Stimulated activated CD4-positive, alpha-beta T cell treated with anti-CD3 and anti-CD28 coated beads, Interleukin-15, amount 100 ng/mL, for 48 hours (primary cell): ENCODE data around the gene CDK5R1.
"Not testable (repeated sequence)": the region's sequence is repeated elsewhere in the genome, so short reads cannot be mapped to it uniquely, and the experiment has no call there.

ENCODE experiments used
- DNase-seq, 2 donors: peaks; one replicate each; pipeline ENCODE4 v3.0.0-alpha.2; 2020; ENCODE audit warnings: low read depth in 2 of 2

CDK5R1 gene

DNA sequence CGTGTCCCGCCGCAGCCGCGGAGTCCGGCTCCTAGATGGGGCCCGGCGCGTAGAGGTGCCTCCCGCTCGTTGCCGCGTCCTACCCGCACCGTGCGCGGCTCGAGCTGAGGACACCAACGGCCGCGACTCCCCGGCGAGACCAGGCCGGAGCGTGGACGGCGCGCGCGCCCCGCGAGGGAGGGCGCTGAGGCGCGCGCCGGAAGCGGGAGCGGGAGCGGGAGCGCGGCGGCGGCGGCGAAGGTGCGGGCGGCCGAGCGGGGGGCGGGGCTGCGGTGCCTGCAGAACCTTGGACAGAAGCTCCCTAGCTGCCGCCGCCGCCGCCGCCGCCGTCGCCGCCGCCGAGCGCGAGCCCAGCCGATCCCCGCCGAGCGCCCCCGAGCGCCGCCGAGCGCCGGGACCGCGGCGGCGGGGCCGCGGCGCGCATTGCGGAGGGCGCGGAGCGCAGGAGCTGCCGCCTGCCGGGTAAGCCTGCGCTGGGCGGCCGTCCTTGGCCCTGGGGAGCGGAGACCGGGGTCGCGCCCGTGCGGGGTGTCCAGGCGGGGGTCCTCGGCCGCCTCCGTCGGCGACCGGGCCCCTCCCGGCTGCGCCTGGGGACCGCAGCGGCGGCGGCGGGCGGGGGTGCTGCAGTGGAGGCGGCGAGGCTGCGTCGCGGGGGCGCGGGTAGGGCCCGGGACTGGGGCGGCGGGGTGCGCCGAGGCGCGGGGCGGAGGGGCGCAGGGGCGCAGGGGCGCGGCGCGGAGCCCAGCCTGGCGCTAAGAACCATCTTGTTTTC, at the start of gene CDK5R1:
TSS of gene CDK5R1 (plus strand) at position 293 of the 772 bp plus-strand sequence. CDS start 628 bp downstream, outside the sequence.
- peak; percentile 50 to 68 for DNase-seq

DNA sequence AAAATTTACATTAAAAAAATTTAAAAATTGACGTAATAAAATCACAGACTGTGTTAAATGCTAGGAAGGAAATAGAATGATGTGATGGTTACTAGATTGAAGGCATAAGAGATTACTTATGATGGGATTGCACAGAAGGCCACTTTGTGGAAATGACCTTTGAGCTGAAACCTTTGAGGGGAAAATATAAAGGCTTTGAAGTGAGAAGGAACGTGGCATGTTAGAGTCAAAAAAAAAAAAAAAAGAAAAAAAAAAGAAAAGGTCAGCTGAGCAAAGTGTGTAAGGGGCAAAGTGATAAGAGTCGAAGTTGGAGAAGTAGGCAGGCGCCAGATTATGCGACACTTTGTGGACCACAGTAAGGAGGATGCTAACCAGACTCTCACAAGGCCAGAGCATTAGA, 46.1 kb upstream of the CDK5R1 start:
- no peak for DNase-seq

DNA sequence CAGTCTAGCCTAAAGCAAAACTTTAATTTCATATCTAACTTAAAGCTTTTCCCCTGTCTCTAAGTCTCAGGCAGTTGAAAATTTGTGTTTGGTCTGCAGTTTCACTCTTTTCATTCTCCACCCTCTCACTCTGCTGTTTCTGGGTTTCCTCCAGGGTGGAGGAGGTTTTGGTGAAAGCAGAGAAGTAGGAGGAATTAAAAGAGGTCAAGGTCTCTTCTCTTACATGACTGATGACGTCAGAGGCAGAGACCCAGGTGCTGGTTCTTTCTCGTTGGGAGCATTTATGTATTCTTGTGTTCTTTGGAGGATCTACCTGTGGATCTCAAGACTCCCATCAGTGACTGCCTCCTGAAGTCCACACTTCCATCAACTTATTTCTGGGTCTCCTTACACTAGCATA, 44.9 kb upstream of the CDK5R1 start:
- no peak for DNase-seq

DNA sequence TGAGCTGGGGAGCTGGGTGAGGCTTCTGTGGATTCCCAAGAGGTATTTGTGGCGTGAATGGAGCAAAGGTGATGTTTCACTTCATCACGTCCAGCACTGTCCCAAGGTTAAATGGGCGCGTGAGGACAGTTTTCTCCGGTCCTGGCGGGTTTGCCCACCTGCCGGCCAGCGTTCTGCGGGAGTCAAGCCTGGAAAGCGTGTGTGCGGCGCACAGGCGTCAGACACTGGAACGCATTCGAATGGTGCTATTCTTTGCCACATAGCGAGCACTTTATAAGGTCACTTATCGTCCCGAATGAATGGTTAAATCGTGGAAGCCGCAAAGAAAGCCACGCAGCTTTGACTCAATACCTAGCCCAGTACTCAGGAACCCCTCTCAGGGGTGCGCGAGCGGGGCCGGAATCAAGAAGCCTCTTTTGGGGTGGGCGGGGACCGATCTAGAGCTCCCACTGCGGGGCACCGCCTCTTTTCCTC, 42.9 kb upstream of the CDK5R1 start:
- no peak for DNase-seq

DNA sequence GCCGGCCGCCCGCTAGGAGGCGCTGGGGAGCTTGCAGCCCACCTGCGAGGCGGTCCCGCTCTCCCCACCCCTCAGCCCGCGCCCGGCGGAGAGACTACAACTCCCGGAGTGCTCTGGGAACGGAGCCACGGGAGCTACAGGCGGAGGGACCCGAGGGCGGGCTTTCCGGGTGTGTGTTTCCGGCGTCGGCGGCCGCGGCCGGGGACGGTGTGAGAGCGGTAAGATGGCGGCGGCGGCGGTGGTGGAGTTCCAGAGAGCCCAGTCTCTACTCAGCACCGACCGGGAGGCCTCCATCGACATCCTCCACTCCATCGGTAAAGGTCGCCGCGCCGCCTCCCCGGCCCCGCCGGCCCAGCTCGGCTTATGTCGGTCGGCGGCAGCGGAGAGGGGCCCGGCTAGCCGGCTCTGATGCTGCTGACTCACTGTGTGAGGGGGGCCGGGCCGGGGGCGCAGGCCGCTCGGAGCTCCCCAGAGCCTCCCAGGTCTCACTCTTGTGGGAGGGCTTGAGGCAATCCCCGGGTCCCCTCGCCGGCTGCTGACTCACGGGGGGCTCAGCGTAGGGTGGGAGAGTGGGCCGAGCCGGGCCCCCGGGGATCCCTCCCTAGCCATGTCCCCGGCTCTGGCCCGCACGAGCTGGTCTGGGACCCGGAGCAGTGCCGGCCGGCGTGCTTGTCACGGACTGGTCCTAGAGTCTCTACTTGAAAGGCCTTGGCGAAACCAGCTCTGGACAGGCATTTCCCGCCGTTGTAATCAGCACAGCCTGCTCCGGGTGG, 42.3 kb upstream of the CDK5R1 start, which contains the start of gene PSMD11:
TSS of gene PSMD11 (plus strand) at position 210 of the 773 bp plus-strand sequence. CDS start at position 224, 14 bp downstream.
- peak; percentile 98 to 99 for DNase-seq

DNA sequence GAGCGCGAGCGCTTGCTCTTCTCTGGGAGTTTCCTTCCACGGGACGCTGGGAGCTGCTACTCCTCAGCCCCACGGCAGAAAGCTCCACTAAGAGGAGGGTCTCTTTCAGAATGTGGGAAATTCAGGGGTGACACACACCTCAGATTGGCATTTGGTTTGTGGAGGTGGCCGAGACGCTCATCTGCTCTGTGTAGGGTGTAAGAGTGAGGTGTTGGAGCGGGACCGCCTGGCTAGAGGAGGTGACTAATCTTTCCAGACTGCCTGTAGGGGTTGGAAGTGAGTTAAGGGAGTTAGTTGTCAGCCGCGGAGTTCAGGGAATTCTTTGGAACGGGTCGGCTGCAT, 41.7 kb upstream of the CDK5R1 start:
- DNase-seq = peak; percentile 22 to 23

DNA sequence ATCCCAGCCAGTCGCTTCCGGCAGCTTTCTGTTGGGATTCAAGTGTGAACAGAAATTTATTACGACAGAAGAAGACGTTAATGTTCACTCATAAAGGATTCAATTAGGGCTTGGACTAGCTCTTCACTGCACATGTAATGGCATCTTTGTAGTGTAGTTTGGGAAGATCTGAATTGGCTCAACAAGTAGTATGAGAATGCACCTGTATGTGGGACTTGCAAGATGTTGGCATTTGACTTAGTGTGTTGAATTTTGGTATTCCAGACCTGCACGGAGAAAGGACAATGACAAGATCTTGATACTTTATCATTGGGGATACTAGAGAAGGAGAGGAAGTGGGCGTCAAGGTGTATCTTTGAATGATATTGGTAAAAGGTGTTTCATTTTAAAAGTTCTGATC, 41.3 kb upstream of the CDK5R1 start:
- no peak for DNase-seq

DNA sequence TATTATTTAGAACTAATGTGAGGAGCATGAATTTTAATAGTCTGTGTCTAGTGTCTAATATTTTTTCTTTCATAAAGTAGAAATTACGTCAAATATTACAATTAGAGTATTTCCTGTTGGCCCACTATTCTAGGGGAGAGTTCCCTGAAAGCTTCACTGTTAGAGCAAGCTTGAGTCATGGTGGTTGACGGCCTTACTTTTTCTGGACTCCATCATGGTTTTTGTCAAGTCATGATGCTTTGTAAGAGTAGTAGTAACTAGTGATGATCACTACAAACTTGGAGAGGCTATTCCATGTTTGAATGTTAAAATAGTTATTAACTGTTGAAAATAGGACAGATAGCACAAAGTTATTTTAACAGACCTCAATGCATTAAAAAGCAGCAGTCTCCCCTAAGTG, 40.8 kb upstream of the CDK5R1 start:
- no peak for DNase-seq

DNA sequence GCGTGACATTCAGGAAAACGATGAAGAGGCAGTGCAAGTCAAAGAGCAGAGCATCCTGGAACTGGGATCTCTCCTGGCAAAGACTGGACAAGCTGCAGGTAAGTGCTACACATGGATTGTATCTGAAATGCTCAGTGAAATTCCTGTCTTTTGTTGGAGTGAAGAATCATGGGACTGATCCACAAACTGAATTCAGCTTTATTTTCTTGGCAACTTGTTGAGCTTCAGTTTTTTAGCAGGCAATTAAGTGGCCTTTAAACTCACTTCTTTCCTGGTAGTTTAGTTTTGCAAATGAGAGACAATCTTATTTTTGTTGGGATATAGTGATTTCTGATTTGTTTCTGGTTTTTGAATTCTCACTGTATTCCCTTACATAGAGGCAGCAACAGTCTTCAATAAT, 39.8 kb upstream of the CDK5R1 start:
- no peak for DNase-seq

DNA sequence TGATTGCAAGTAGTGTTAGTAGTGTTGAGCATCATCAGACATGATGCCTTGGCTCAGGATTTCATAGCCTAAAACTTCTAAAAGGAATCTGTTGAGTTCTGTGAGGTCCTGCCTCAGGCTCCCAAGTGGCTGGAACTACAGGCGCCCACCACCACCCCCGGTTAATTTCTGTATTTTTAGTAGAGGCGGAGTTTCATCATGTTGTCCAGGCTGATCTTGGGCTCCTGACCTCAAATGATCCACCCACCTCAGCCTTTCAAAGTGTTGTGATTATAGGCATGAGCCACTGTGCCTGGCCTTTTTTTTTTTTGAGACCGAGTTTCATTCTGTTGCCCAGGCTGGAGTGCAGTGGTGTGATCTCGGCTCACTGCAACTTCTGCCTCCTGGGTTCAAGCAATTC, 36.8 kb upstream of the CDK5R1 start:
- DNase-seq = no peak

DNA sequence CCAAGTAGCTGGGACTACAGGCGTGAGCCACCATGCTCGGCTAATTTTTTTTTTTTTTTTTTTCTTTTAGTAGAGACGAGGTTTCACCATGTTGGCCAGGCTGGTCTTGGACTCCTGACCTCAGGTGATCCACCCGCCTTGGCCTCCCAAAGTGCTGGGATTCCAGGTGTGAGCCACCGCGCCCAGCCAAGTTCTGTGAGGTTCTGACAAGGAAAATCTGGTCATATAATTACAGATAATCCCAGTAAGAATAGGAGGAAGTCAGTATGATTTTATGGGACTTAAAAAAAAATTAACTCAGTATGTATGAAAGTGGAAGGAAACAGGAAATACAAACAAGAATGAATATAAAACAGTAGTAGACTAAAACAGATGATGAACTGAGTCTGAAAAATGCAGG, 36.4 kb upstream of the CDK5R1 start:
- DNase-seq = not testable (repeated sequence)

DNA sequence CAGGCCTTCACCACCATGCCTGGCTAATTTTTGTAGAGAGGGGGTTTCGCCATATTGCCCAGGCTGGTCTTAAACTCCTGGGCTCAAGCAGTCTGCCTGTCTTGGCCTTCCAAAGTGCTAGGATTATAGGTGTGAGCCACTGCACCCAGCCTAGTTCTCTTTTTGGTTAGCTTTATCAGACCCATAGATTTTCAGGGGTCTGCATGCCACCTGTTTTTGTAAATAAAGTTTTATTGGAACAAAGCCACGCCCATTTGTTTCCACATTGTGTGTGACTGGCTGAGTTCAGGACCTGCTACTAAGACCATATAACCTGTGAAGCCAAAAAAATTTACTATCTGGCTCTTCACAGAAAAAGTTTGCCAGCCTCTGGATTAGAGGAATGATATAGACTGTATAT, 34.9 kb upstream of the CDK5R1 start:
- no peak for DNase-seq

DNA sequence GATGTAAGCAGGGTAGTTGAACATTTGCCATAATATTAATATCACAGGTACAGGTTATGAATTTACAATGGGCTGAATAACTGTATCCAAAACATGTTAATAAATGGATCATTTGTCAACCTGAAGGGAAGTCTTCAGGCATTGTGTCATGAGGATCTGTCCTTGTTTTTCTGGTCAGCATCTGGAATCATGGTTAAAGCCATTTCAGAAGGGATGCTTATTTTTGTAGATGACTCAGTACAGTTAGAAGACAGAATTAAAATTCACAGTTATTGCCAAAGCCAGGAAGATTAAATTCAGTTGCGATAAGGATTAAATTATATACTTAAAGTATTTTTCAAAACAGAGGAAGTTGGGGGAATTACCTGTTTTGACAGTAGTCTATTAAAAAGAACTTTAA, 34.5 kb upstream of the CDK5R1 start:
- no peak for DNase-seq

DNA sequence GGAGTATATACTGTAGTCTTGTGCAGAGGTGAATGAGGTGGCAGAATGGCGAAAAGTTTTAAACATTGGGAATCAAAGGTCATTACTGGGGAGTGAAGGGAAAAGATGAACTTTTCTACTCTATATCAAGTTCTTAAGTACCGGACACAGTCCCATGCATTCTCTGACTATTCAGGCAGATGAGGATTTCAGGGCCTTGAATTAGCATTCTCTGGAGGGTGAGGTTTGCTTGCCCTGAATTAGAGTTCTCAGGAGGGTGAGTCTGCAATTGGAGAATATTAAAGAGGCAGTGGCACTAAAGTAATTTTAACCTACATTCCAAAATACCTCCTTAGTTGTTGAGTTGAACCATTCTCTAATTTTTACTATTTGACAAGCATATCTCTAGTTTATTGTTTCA, 33.4 kb upstream of the CDK5R1 start:
- DNase-seq = no peak

DNA sequence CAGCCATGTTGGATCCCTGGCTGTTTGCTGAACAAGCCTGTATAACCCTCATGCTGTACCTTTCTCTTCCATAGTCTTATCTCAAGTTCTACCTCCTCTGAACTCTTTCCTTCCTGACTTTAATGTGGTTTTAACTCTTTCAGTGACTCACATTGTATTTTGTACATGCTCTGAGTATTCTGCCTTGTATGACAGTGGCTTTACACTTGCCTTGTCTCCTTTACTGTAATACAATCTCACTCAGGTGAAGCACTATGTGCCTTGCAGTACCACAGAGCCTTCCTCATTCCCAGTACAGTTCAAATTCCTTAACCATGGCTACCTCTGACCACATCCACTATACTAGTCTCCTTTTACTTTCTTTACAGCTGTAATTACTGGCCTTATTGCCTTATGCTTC, 28.4 kb upstream of the CDK5R1 start:
- no peak for DNase-seq

DNA sequence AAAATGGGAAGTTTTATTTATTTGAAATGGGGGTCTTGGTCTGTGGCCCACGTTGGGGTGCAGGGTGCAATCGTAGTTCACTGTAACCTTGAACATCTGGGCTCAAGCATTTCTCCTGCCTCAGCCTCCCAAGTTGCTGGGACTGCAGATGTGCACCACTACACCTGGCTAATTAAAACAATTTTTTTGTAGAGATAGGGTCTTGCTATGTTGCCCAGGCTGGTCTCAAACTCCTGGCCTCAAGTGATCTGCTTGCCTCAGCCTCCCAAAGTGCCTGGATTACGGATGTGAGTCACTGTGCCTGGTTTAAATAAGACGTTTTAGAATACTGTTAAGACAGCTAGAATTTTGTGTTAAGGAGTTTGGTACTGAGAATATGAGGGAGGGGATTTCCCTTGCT, 26.7 kb upstream of the CDK5R1 start:
- DNase-seq = no peak

DNA sequence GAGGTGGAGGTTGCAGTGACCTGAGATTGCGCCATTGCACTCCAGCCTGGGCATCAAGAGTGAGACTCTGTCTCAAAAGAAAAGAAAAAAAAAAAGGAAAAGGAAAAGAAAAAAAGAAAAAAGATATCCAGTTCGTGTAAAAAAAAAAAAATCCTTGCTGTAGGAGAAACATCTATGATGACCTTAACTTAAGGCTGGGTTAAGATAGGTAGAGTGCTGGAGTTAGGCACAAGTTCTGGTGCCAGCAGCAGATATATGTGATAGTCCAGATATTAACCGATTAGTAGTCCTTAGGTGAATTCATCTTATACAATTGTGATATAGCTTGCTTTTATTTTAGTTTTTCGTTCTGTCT, 25.3 kb upstream of the CDK5R1 start:
- no peak for DNase-seq

DNA sequence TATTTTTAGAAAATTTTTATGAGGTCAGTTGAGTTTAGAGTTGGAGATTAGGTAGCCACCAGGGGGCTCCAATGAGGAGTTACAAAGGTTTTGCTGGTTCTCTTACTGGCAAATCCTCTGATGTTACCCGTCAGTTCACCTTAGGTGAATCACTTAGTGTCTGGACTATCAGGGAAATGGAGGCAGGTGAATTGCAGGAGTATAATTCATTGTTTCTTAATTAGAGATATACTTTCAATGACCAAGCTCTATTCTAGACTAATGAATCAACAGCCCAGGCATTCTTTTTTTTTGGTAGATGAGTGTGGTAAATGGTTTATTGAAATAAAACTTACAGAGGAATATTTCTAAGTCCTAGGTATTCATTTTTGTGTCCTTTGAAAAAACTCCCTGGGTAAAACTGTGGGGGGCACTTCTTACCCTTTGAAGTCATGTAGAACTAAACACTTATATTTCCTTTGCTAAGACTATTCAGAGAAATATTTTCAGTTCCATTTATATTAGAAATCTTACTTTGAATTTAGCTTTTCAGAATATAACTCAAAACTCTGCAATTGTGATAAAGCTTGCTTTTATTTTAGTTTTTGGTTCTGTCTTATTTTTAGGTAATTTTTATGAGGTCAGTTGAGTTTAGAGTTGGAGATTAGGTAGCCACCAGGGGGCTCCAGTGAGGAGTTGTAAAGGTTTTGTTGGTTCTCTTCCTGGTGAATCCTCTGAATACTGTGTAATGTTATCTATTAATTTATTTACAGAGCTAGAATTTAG, 24.8 kb upstream of the CDK5R1 start:
- peak; percentile 41 to 62 for DNase-seq

DNA sequence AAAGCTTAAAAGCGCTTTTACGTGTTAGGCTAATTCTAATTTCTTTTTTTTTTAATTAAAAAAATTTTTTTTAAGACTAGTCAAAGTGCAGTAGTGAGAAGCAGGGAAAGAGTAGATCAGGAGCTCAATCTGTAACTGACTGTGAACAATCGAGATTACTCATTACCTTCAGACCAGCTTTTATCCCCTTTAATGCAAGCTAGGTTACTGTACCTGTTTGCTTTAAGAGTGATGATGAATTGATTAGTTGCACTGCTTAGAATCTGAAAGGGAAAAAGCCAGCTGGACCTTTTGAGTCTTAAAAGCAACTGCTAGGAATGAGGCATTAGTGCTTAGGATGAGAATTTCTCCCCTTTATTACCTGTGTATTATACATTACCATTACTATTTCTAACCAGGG, 23.5 kb upstream of the CDK5R1 start:
- no peak for DNase-seq

DNA sequence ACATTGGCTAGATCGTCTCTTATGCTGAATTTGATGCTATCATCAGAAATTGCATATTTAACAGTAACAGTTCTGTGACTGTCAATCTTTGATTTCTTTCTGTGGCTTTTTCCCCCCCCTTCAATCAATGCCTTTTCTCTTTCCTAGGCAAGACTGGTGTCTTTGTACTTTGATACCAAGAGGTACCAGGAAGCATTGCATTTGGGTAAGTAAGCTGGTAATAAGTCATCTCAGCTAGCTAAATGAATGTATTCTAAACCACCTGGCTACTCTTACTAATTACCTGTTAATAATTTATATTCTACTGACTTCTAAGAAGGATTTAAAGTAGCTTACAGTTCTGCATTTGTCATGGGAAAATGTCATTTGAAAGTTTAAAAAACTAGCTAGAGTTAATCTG, 22.4 kb upstream of the CDK5R1 start:
- no peak for DNase-seq

DNA sequence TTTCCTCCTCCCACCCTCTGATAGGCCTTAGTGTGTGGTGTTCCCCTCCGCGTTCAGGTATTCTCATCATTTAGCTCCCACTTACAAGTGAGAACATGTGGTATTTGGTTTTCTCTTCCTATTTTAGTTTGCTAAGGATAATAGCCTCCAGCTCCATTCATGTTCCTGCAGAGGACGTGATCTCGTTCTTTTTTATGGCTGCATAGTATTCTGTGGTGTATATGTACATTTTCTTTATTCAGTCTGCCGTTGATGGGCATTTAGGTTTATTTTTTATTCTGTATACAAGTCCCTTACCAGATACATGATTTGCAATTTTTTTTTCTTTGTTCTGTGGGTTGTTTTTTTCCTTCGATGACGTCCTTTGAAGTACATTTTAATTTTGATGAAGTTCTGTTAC, 18.8 kb upstream of the CDK5R1 start:
- no peak for DNase-seq

DNA sequence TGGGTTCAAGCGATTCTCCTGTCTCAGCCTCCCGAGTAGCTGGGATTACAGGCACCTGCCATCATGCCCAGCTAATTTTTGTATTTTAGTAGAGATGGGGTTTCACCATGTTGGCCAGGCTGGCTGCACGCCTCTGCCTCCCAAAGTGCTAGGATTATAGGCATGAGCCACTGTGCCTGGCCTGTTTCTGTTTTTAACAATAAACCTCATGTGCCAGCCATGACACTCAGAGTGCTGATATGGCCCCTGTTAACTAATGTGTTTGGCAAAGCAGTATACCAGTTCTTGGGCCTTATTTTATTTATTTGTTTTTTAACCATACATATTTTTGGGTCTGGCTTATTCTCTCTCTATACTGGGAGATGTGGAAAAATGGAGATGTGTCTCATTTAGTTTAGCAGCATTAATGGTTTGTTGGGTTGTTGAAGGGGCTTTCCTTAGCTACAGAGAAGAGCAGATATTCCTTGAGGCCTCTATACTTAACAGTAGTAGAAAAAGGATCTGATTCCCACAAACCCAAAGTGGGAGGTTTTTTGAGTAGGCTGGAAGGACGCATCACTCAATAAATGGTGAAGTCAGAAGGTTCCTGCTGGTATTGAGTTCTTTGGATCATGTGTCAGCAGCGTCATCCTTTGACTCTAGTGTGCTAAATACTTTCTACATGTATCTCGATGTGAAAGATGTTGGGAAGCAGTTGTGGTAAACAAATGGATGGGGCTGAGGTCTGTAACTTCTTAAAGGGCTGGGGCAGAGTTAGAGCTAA, 16.2 kb upstream of the CDK5R1 start:
- DNase-seq = no peak
